HG03342 (cell line): ENCODE results near the gene SCN5A.
"Not testable (repeated sequence)": the region's sequence is repeated elsewhere in the genome, so short reads cannot be mapped to it uniquely, and the experiment has no call there.

Experiments
- ATAC-seq: cut with Tn5 transposase; IDR thresholded peaks from one replicate; pipeline ENCODE4 v1.9.1; 2021; ENCODE audit warnings: mild to moderate bottlenecking, moderate library complexity; ENCODE audit not compliant: unreplicated experiment

Gene SCN5A

DNA sequence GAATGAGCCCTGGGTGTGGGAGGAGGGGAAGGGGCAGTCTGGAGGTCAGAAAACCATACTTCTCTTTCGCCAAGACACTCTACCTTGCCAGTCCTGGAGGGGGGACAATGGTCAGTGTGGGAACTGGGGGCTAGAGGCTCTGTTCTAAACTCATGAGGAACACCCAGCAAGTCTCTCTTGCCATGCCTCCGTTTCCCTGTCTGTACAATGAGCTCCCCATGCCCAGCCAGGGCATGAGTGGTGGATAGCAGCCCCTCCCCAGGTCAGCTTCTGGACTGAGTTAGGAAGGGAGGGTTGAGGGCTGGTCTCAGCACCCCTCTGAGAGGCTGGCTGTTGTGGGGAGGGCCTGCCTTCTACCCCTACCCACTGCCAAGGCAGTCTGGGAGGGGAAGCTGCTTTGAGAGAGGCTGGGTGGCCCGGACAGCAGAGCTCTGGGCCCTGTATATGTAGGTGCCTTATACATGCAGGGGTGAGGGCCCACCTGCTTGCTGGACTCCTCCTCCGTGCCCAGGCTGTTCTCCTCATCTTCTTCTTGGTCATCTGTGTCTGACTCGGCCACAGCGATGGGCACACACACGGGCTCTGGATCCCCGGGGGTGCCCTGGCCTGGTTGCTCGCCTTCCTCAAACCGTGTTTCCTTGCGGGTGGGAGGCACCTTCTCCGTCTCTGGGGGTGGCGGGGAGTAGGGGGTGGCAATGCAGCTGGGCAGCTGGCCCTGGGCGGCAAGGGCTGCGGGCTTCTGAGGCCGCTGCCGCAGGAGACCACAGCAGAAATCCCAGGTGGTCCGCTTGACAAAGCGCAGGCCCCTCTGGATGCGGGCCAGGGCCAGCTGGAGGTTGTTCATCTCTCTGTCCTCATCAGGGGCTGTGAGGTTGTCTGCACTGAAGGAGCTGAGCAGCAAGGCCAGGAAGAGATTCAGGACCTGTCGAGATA, 68.8 kb downstream of the SCN5A start:
- ATAC-seq, result no peak

DNA sequence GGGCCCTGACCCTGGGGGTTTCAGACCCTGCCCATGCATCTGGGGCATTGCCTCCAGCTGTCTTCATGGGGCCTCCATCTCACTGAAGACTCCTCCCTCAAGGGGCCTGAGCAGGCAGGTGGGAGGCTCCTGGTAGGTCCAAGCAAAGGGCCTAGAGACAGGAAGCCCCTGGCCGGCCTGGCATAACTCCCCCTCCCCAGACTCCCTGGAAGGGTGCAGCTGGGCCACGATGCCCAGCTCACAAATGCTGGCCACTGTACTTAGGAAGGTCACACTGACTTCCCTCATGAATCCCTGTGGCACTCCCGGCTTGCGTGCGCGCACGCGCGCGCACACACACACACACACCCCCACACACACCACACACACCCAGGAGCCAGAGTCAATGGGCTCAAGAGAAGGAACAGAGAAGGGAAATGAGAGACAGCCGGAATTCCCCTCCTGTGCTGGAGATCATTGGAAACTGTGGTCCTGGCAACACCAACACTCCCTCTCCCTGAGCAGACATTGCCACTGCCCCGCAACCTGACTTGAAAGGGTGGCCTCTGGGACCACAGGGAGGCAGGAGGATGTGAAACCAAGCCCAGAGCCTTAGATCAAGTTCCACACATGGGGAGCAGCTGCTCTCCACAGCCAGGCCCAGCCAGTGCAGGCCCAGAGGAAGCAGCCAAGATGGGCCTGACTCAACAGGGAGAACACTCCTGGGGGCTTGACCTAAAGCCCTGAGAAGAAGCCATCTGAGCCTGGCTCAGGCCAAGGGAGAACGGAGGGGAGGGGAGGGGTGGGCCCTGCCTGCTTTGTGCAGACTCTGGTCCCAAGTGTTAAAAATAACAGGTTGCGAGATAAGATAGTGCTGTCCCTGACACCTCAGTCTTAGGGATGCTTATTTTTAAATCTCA, 69.7 kb downstream of the SCN5A start:
- peak; percentile 76 for ATAC-seq

- no peak for ATAC-seq
These were observed 70.3 kb downstream of the SCN5A start for GRCh38 chr3:38579141-38579540.

GRCh38 chr3:38578551-38578950, 70.9 kb downstream of the SCN5A start:
- no peak for ATAC-seq

- no peak for ATAC-seq
These were observed 71.4 kb downstream of the SCN5A start for GRCh38 chr3:38578081-38578475.

GRCh38 chr3:38577371-38578080, 72.0 kb downstream of the SCN5A start:
- ATAC-seq, result no peak

GRCh38 chr3:38576526-38577370, 72.7 kb downstream of the SCN5A start:
- no peak for ATAC-seq

DNA sequence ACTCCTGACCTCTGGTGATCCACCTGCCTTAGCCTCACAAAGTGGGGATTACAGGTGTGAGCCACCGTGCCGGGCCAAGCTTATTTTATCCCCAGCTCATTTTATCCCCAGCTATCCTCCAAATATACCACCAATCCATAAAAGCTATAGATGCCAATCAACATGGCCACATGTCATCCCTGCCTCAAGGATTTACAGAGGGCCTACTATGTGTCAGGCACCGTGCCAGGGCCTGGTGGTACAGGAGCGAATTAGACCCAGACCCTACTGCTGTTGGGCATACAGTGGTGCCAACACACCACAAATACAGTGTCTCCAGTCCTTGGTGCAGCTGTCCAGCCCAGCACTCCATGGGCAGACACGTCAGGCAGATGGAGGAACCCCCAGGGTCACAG, 73.4 kb downstream of the SCN5A start:
- no peak for ATAC-seq

DNA sequence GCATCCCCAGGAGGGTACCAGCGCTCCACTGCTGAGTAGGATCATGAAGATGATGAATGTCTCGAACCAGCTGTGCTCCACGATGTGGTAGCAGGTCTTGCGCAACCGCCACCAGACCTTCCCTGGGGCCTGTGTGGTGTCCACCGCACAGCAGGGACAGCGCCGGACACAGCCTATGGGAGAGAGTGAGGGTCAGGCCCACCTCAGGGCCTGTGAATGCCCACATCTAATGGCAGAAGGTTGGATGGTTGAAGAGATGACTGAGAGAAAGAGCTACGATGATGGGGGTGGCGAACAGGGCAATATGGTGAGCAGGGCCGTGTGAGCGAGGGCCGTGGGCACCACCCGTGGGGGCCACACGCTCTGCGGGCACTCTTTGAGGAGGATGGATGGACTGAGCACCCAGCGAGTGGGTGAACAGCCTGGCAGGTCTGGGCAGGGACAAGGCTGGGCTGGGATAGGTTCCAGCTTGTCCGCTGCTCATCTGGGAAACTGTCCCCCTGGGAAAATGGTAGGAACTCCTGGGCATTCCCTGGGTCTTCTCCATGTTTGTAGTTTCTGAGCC, 74.1 kb downstream of the SCN5A start:
- ATAC-seq, result no peak

- ATAC-seq, result no peak
These were observed 74.8 kb downstream of the SCN5A start for GRCh38 chr3:38574411-38575278.

DNA sequence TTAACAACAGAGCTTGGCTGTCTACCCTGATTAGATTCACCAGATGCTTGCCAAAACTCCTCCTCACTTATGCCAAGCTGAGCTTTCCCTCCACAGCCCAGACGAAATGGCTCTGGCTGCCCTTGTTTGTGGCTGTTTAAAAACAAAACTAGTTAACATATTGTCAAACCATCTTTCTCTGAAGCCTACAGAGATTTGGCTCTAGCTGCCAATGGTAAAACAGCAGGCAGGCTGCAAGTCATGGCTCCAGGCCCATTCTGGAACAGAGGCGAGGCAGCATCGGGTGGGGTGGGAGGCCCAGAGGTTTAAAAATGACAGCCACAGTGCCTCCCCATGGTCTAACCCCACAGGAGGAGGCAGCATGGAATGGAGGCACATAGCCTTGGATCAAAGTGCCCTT, 75.9 kb downstream of the SCN5A start:
- no peak for ATAC-seq

DNA sequence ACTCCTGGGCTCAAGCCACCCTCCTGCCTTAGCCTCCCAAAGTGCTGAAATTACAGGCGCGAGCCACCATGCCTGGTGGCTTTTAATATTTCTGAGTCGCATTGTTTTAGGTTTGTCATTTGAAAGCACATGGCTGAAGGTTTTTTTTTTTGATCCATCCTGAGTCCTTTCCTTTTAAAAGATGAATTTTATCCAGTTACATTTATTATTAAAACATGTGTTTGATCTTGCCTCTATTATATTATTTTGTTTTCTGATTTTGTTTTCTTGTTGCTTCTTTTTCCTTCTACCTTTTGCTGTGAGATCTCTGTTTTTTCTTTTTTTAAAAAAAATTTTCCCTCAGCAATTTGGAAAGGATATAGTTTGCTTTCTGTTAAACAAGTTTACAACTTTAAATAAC, 76.4 kb downstream of the SCN5A start:
- ATAC-seq, result no peak

DNA sequence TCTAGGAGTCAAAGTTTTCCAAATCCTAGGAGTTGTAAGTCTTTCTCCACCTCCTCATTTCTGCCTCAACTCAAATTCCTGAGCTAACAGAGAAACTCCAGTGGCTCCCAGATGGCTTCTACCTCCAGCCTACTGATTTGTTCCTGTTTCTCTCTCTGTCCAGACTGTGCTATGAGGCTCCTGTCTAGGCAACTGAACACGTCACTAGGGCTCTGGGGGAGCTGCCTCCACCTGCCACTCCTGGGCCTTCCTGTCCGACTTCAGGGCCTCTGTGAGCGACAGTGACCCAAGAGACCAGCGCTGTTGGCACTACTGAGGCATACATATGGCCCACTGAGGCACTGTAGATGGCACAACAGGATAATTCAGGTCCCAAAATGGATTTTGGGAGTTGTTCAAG, 82.0 kb downstream of the SCN5A start:
- no peak for ATAC-seq

DNA sequence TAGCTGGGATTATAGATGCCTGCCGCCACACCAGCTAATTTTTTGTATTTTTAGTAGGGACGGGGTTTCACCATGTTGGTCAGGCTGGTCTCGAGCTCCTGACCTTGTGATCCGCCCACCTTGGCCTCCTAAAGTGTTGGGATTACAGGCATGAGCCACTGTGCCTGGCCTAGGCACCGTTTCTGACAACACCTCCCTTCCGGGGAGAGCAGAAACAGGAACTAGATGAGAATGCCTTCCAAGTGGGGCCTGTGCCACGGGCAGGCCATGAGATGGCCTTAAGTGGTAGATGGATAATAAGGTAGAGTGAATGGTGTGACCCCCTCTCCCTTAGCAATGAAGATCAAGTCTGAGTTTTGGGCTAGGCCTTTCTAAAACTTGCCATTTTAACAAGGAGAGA, 82.7 kb downstream of the SCN5A start:
- not testable (repeated sequence) for ATAC-seq

DNA sequence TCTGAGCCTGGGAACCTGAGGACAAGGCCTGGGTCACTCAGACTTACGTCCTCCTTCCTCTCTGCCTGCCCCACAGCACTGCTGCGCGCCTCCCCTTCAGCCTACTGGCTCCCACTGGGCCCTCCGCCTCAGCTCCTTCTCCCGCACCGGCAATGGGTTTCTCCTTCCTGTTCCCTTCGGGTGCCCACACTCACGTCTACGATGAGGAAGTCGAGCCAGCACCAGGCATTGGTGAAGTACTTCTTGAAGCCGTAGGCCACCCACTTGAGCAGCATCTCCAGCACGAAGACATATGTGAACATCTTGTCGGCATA, 83.3 kb downstream of the SCN5A start:
- no peak for ATAC-seq

- no peak for ATAC-seq
These were observed 83.9 kb downstream of the SCN5A start for GRCh38 chr3:38565339-38566214.

- no peak for ATAC-seq
These were observed 84.7 kb downstream of the SCN5A start for GRCh38 chr3:38564631-38565338.

- ATAC-seq, result no peak
These were observed 85.6 kb downstream of the SCN5A start for GRCh38 chr3:38563886-38564270.
